WTC11 (cell line): ENCODE measurements around the gene CPSF7. TPM values are rescaled to one million over a fixed set of nuclear protein-coding genes. Genes with fewer than 3 reads are reported as not detected.

Source experiments
- ATAC-seq: fragments of 200-7000 bp; cut with Tn5 transposase; 2 replicates; pipeline ENCODE4 v1.10.0; 2021; ENCODE audit warnings: mild to moderate bottlenecking, moderate library complexity
- CTCF ChIA-PET: fragments of 300-600 bp; sonication (Branson Sonifier 250); formaldehyde crosslinking; loops from one replicate; lab custom pipeline; 2021; ENCODE audit warnings: antibody characterized with exemption; lab: Charles Lee
- POLR2A ChIA-PET: fragments of 350-600 bp; sonication (Branson Sonifier 250); formaldehyde crosslinking; loops from one replicate; lab custom pipeline; 2021; ENCODE audit warnings: antibody characterized with exemption; lab: Charles Lee
- DNase-seq: peaks from one replicate; pipeline ENCODE4 v3.0.0; 2021; ENCODE audit warnings: low spot score
- H3K27ac Mint-ChIP-seq: 2 replicates; pipeline ENCODE4 v1.8.0; 2021; ENCODE audit warnings: mixed read lengths
- H3K27me3 Mint-ChIP-seq: 2 replicates; pipeline ENCODE4 v1.8.0; 2021; ENCODE audit warnings: low read depth, mild to moderate bottlenecking, moderate library complexity, mixed read lengths
- H3K36me3 Mint-ChIP-seq: 2 replicates; pipeline ENCODE4 v1.8.0; 2021; ENCODE audit warnings: mixed read lengths
- H3K4me1 Mint-ChIP-seq: 2 replicates; pipeline ENCODE4 v1.8.0; 2022; ENCODE audit warnings: mixed read lengths
- H3K4me3 Mint-ChIP-seq: 2 replicates; pipeline ENCODE4 v1.8.0; 2021; ENCODE audit warnings: mild to moderate bottlenecking, moderate library complexity, mixed read lengths
- H3K9me3 Mint-ChIP-seq: 2 replicates; pipeline ENCODE4 v1.8.0; 2021; ENCODE audit warnings: mixed read lengths
- ATF1 ChIP-seq: sonication (generic); formaldehyde crosslinking; IDR thresholded peaks from 2 replicates; pipeline ENCODE4 v1.8.1; 2023; ENCODE audit warnings: mild to moderate bottlenecking, moderate library complexity, missing genetic modification reagents
- CBFB ChIP-seq: sonication (generic); formaldehyde crosslinking; IDR thresholded peaks from 2 replicates; pipeline ENCODE4 v1.8.1; 2022; ENCODE audit warnings: mild to moderate bottlenecking, low read depth, missing genetic modification reagents
- CREB1 ChIP-seq: sonication (generic); formaldehyde crosslinking; IDR thresholded peaks from 2 replicates; pipeline ENCODE4 v1.8.0; 2023; ENCODE audit warnings: mild to moderate bottlenecking, missing genetic modification reagents
- CREM ChIP-seq: sonication (generic); formaldehyde crosslinking; IDR thresholded peaks from 2 replicates; pipeline ENCODE4 v1.8.1; 2022; ENCODE audit warnings: mild to moderate bottlenecking, missing genetic modification reagents, moderate library complexity
- EMX1 ChIP-seq: fragments of 250-450 bp; sonication (Bioruptor Pico); IDR thresholded peaks from 2 replicates; pipeline ENCODE4 v1.8.0; 2021; ENCODE audit warnings: mild to moderate bottlenecking
- FOXK1 ChIP-seq: sonication (generic); formaldehyde crosslinking; IDR thresholded peaks from 2 replicates; pipeline ENCODE4 v1.8.0; 2022; ENCODE audit warnings: mild to moderate bottlenecking, moderate library complexity, missing genetic modification reagents
- FOXP1 ChIP-seq: sonication (generic); formaldehyde crosslinking; IDR thresholded peaks from 2 replicates; pipeline ENCODE4 v1.8.0; 2022; ENCODE audit warnings: missing genetic modification reagents, mild to moderate bottlenecking, moderate library complexity, borderline replicate concordance
- HMGA2 ChIP-seq: fragments of 250-450 bp; sonication (Bioruptor Pico); IDR thresholded peaks from 2 replicates; pipeline ENCODE4 v1.4.0; 2021; ENCODE audit warnings: mild to moderate bottlenecking, moderate library complexity
- JUN ChIP-seq: sonication (generic); formaldehyde crosslinking; IDR thresholded peaks from 2 replicates; pipeline ENCODE4 v1.8.0; 2023; ENCODE audit warnings: mild to moderate bottlenecking, missing genetic modification reagents
- KAT7 ChIP-seq: sonication (generic); formaldehyde crosslinking; IDR thresholded peaks from 2 replicates; pipeline ENCODE4 v1.8.1; 2023; ENCODE audit warnings: missing genetic modification reagents, mild to moderate bottlenecking, borderline replicate concordance
- MYBL2 ChIP-seq: sonication (generic); formaldehyde crosslinking; IDR thresholded peaks from 2 replicates; pipeline ENCODE4 v1.8.1; 2023; ENCODE audit warnings: mild to moderate bottlenecking, moderate library complexity, missing genetic modification reagents
- SOX15 ChIP-seq: fragments of 250-450 bp; sonication (Bioruptor Pico); IDR thresholded peaks from 2 replicates; pipeline ENCODE4 v1.9.0; 2021; ENCODE audit warnings: mild to moderate bottlenecking
- ZNF121 ChIP-seq: sonication (generic); formaldehyde crosslinking; IDR thresholded peaks from 2 replicates; pipeline ENCODE4 v1.8.0; 2023; ENCODE audit warnings: missing genetic modification reagents
- ZNF263 ChIP-seq: sonication (generic); formaldehyde crosslinking; IDR thresholded peaks from 2 replicates; pipeline ENCODE4 v1.8.1; 2022; ENCODE audit warnings: low read depth, mild to moderate bottlenecking, moderate library complexity, missing genetic modification reagents
- ZNF317 ChIP-seq: sonication (generic); formaldehyde crosslinking; IDR thresholded peaks from 2 replicates; pipeline ENCODE4 v1.8.1; 2023; ENCODE audit warnings: low read depth, mild to moderate bottlenecking, moderate library complexity, missing genetic modification reagents, borderline replicate concordance
- ZNF396 ChIP-seq: fragments of 250-450 bp; sonication (Bioruptor Pico); IDR thresholded peaks from 2 replicates; pipeline ENCODE4 v1.8.0; 2021; ENCODE audit warnings: mild to moderate bottlenecking, moderate library complexity, borderline replicate concordance
- total RNA-seq: library from RNA; stranded (reverse); gene quantifications from 3 replicates; pipeline ENCODE4 v1.2.3, GENCODE V29; 2021
- TF ChIP-seq, protein P1 (sequence below): fragments of 250-450 bp; sonication (Bioruptor Pico); IDR thresholded peaks from 2 replicates; pipeline ENCODE4 v1.8.0; 2021; ENCODE audit warnings: mild to moderate bottlenecking
- TF ChIP-seq, protein P2 (sequence below): sonication (generic); formaldehyde crosslinking; IDR thresholded peaks from 2 replicates; pipeline ENCODE4 v1.8.0; 2022; ENCODE audit warnings: missing genetic modification reagents
- TF ChIP-seq, protein P3 (sequence below): sonication (generic); formaldehyde crosslinking; IDR thresholded peaks from 2 replicates; pipeline ENCODE4 v1.8.0; 2023; ENCODE audit warnings: missing genetic modification reagents
- TF ChIP-seq, protein P4 (sequence below): sonication (generic); formaldehyde crosslinking; IDR thresholded peaks from 2 replicates; pipeline ENCODE4 v1.8.1; 2022; ENCODE audit warnings: low read depth, mild to moderate bottlenecking, moderate library complexity, missing genetic modification reagents, borderline replicate concordance
- TF ChIP-seq, protein P5 (sequence below): sonication (generic); formaldehyde crosslinking; IDR thresholded peaks from 2 replicates; pipeline ENCODE4 v1.8.1; 2023; ENCODE audit warnings: mild to moderate bottlenecking, missing genetic modification reagents
- TF ChIP-seq, protein P6 (sequence below): sonication (generic); formaldehyde crosslinking; IDR thresholded peaks from 2 replicates; pipeline ENCODE4 v1.8.0; 2022; ENCODE audit warnings: mild to moderate bottlenecking, missing genetic modification reagents
- TF ChIP-seq, protein P7 (sequence below): sonication (generic); formaldehyde crosslinking; IDR thresholded peaks from 2 replicates; pipeline ENCODE4 v1.8.0; 2023; ENCODE audit warnings: mild to moderate bottlenecking, missing genetic modification reagents

CPSF7 gene
- total RNA-seq, 1 experiment from 2014 or later: 88.3 TPM

DNA sequence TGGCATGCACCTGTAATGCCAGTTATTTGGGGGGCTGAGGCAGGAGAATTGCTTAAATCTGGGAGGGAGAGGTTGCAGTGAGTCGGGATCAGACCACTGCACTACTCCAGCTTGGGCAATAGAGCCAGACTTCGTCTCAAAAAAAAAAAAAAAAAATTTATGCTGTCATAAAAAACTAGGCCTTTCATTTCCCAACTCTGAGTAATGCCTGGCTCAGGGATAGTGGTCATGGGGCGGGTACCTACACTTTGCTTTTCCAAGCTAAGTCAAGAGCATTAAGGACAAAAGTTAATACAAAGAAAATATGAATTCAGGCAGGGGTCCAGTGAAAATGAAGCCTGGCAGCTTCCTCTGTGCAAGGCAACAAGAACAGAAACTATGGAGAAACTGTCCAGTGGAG lies 16.3 kb downstream of the CPSF7 start:
- TF ChIP-seq, protein P1, sequence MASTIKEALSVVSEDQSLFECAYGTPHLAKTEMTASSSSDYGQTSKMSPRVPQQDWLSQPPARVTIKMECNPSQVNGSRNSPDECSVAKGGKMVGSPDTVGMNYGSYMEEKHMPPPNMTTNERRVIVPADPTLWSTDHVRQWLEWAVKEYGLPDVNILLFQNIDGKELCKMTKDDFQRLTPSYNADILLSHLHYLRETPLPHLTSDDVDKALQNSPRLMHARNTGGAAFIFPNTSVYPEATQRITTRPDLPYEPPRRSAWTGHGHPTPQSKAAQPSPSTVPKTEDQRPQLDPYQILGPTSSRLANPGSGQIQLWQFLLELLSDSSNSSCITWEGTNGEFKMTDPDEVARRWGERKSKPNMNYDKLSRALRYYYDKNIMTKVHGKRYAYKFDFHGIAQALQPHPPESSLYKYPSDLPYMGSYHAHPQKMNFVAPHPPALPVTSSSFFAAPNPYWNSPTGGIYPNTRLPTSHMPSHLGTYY: no peak
- no peak for TF ChIP-seq ZNF121 (CRISPR knock-in tag)
- TF ChIP-seq EMX1 (CRISPR knock-in tag): no peak
- TF ChIP-seq FOXK1: no peak
- no peak for TF ChIP-seq ZNF317 (CRISPR knock-in tag)
- TF ChIP-seq, protein P2, sequence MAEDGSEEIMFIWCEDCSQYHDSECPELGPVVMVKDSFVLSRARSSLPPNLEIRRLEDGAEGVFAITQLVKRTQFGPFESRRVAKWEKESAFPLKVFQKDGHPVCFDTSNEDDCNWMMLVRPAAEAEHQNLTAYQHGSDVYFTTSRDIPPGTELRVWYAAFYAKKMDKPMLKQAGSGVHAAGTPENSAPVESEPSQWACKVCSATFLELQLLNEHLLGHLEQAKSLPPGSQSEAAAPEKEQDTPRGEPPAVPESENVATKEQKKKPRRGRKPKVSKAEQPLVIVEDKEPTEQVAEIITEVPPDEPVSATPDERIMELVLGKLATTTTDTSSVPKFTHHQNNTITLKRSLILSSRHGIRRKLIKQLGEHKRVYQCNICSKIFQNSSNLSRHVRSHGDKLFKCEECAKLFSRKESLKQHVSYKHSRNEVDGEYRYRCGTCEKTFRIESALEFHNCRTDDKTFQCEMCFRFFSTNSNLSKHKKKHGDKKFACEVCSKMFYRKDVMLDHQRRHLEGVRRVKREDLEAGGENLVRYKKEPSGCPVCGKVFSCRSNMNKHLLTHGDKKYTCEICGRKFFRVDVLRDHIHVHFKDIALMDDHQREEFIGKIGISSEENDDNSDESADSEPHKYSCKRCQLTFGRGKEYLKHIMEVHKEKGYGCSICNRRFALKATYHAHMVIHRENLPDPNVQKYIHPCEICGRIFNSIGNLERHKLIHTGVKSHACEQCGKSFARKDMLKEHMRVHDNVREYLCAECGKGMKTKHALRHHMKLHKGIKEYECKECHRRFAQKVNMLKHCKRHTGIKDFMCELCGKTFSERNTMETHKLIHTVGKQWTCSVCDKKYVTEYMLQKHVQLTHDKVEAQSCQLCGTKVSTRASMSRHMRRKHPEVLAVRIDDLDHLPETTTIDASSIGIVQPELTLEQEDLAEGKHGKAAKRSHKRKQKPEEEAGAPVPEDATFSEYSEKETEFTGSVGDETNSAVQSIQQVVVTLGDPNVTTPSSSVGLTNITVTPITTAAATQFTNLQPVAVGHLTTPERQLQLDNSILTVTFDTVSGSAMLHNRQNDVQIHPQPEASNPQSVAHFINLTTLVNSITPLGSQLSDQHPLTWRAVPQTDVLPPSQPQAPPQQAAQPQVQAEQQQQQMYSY (CRISPR knock-in tag): no peak
- no peak for TF ChIP-seq CBFB (CRISPR knock-in tag)
- no peak for TF ChIP-seq ZNF396
- TF ChIP-seq JUN (CRISPR knock-in tag): no peak
- no peak for TF ChIP-seq CREM (CRISPR knock-in tag)
- no peak for TF ChIP-seq MYBL2 (CRISPR knock-in tag)
- TF ChIP-seq, protein P3, sequence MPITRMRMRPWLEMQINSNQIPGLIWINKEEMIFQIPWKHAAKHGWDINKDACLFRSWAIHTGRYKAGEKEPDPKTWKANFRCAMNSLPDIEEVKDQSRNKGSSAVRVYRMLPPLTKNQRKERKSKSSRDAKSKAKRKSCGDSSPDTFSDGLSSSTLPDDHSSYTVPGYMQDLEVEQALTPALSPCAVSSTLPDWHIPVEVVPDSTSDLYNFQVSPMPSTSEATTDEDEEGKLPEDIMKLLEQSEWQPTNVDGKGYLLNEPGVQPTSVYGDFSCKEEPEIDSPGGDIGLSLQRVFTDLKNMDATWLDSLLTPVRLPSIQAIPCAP: no peak
- TF ChIP-seq ATF1 (CRISPR knock-in tag): no peak
- TF ChIP-seq, protein P4, sequence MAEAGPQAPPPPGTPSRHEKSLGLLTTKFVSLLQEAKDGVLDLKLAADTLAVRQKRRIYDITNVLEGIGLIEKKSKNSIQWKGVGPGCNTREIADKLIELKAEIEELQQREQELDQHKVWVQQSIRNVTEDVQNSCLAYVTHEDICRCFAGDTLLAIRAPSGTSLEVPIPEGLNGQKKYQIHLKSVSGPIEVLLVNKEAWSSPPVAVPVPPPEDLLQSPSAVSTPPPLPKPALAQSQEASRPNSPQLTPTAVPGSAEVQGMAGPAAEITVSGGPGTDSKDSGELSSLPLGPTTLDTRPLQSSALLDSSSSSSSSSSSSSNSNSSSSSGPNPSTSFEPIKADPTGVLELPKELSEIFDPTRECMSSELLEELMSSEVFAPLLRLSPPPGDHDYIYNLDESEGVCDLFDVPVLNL (CRISPR knock-in tag): no peak
- TF ChIP-seq CREB1 (CRISPR knock-in tag): no peak
- TF ChIP-seq HMGA2 (CRISPR knock-in tag): no peak
- TF ChIP-seq ZNF263 (CRISPR knock-in tag): no peak
- ATAC-seq: no peak
- peaks cover 87% of the 10 kb centered on the region for H3K36me3 Mint-ChIP-seq
- CTCF ChIA-PET: interaction anchor here (0.7 to 1.1 kb wide), 2 partner anchors 28 to 225 kb away, joined by 3 read pairs; no protein-coding TSS in a partner anchor
- POLR2A ChIA-PET: interaction anchor here (0.7 kb wide), 1 partner anchor 22 kb away, joined by 4 read pairs; no protein-coding TSS in a partner anchor
- H3K27ac Mint-ChIP-seq: no peak overlapping the region
- no peaks in the 10 kb centered on the region for H3K4me1 Mint-ChIP-seq
- no peaks in the 10 kb centered on the region for H3K9me3 Mint-ChIP-seq
- no peak for DNase-seq
- no peaks in the 10 kb centered on the region for H3K27me3 Mint-ChIP-seq
- H3K4me3 Mint-ChIP-seq: no peak overlapping the region

DNA sequence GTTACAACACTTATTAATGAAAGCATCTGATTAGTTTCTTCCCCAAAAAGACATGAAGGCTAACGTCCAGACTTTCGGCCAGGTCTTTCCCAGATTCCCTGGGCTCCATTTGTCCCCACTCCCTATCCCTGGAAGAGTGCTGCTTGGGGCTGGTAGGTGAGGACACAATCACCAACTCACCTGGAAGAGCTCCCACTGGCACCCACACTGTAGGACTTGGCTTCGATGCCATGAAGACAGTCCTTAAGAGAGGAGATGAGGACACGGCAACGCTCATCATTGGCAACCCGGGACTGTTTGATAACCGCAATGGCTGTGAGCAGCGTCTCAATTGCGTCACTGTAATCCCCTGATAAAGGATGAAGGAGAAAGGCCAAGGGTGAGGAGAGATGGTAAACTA lies 18.2 kb downstream of the CPSF7 start:
- no peak overlapping the region for H3K27ac Mint-ChIP-seq
- H3K9me3 Mint-ChIP-seq: no peaks in the 10 kb centered on the region
- ATAC-seq (no peak), DNase-seq (no peak)
- POLR2A ChIA-PET: interaction anchor here (1.0 kb wide), 1 partner anchor 10 kb away, joined by 3 read pairs; no protein-coding TSS in a partner anchor
- H3K4me1 Mint-ChIP-seq: no peaks in the 10 kb centered on the region
- peaks cover 87% of the 10 kb centered on the region for H3K36me3 Mint-ChIP-seq
- CTCF ChIA-PET: no interaction called here
- H3K27me3 Mint-ChIP-seq: no peaks in the 10 kb centered on the region
- TF ChIP-seq SOX15 (CRISPR knock-in tag): no peak
- TF ChIP-seq FOXP1: no peak
- TF ChIP-seq, protein P5, sequence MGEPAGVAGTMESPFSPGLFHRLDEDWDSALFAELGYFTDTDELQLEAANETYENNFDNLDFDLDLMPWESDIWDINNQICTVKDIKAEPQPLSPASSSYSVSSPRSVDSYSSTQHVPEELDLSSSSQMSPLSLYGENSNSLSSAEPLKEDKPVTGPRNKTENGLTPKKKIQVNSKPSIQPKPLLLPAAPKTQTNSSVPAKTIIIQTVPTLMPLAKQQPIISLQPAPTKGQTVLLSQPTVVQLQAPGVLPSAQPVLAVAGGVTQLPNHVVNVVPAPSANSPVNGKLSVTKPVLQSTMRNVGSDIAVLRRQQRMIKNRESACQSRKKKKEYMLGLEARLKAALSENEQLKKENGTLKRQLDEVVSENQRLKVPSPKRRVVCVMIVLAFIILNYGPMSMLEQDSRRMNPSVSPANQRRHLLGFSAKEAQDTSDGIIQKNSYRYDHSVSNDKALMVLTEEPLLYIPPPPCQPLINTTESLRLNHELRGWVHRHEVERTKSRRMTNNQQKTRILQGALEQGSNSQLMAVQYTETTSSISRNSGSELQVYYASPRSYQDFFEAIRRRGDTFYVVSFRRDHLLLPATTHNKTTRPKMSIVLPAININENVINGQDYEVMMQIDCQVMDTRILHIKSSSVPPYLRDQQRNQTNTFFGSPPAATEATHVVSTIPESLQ: no peak
- no peak for TF ChIP-seq KAT7 (CRISPR knock-in tag)
- TF ChIP-seq, protein P6, sequence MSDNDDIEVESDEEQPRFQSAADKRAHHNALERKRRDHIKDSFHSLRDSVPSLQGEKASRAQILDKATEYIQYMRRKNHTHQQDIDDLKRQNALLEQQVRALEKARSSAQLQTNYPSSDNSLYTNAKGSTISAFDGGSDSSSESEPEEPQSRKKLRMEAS (CRISPR knock-in tag): no peak
- TF ChIP-seq, protein P7, sequence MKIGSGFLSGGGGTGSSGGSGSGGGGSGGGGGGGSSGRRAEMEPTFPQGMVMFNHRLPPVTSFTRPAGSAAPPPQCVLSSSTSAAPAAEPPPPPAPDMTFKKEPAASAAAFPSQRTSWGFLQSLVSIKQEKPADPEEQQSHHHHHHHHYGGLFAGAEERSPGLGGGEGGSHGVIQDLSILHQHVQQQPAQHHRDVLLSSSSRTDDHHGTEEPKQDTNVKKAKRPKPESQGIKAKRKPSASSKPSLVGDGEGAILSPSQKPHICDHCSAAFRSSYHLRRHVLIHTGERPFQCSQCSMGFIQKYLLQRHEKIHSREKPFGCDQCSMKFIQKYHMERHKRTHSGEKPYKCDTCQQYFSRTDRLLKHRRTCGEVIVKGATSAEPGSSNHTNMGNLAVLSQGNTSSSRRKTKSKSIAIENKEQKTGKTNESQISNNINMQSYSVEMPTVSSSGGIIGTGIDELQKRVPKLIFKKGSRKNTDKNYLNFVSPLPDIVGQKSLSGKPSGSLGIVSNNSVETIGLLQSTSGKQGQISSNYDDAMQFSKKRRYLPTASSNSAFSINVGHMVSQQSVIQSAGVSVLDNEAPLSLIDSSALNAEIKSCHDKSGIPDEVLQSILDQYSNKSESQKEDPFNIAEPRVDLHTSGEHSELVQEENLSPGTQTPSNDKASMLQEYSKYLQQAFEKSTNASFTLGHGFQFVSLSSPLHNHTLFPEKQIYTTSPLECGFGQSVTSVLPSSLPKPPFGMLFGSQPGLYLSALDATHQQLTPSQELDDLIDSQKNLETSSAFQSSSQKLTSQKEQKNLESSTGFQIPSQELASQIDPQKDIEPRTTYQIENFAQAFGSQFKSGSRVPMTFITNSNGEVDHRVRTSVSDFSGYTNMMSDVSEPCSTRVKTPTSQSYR: no peak
- H3K4me3 Mint-ChIP-seq: no peak overlapping the region
